GM12878 (cell line): ENCODE measurements around the gene SSH2. TPM values are rescaled to one million over a fixed set of nuclear protein-coding genes. Genes with fewer than 3 reads are reported as not detected.

Source experiments
- ATAC-seq: fragments of 200-7000 bp; cut with Tn5 transposase; 3 replicates; pipeline ENCODE4 v1.9.1; 2020; ENCODE audit warnings: mild to moderate bottlenecking, moderate library complexity
- BruUV-seq: library from RNA; stranded (reverse); fragments of 400-500 nt; replicated peaks from 2 replicates; lab custom pipeline; 2021; lab: Mats Ljungman, UMichigan
- CTCF ChIA-PET: fragments of 300-600 bp; sonication (Branson Sonifier 250); formaldehyde crosslinking; extraction: SDS; loops from one replicate; lab custom pipeline; 2021; ENCODE audit warnings: inconsistent platforms; lab: Yijun Ruan, JAX
- POLR2A ChIA-PET: fragments of 350-600 bp; formaldehyde crosslinking; extraction: SDS; loops from one replicate; lab custom pipeline; 2021; ENCODE audit warnings: inconsistent platforms; lab: Charles Lee
- RAD21 ChIA-PET: fragments of 300-600 bp; sonication (Branson Sonifier 250); formaldehyde crosslinking; loops from one replicate; lab custom pipeline; 2023; ENCODE audit warnings: antibody characterized with exemption; ENCODE audit not compliant: unreplicated experiment; lab: Charles Lee
- SMC1A ChIA-PET: fragments of 300-600 bp; sonication (Branson Sonifier 250); formaldehyde crosslinking; loops from one replicate; lab custom pipeline; 2023; ENCODE audit not compliant: unreplicated experiment, uncharacterized antibody; lab: Charles Lee
- DNase-seq: peaks from one replicate; pipeline ENCODE4 v3.0.0-alpha.2; 2011; ENCODE audit warnings: low read depth, low spot score
- FAIRE-seq: peaks from 3 replicates; lab custom pipeline; 2011; peaks lifted over from hg19 to GRCh38; lab: Jason Lieb, UNC
- H2AFZ ChIP-seq: 2 replicates; pipeline ENCODE4 v1.6.0; 2011; ENCODE audit warnings: low read depth, low read length, control low read depth; ENCODE audit not compliant: control insufficient read depth
- H3K27ac ChIP-seq: 2 replicates; pipeline ENCODE4 v1.5.1; 2011; ENCODE audit warnings: control low read depth; ENCODE audit not compliant: control insufficient read depth, insufficient read depth
- H3K27me3 ChIP-seq, 2 experiments: replicated peaks in 1 of 2; 2 replicates each; pipeline versions ENCODE4 v1.6.0 to v1.6.1; 2011; ENCODE audit warnings: low read length in 1 of 2; ENCODE audit not compliant: control insufficient read depth in 2 of 2, insufficient read depth in 2 of 2
- H3K36me3 ChIP-seq, 2 experiments: 2 replicates each; pipeline ENCODE4 v1.5.1; 2011; ENCODE audit warnings: low read length in 1 of 2; ENCODE audit not compliant: control insufficient read depth in 2 of 2, insufficient read depth in 2 of 2
- H3K4me1 ChIP-seq: 2 replicates; pipeline ENCODE4 v1.6.1; 2011; ENCODE audit warnings: mild to moderate bottlenecking, low read length, moderate library complexity, mixed read lengths; ENCODE audit not compliant: control insufficient read depth, insufficient read depth
- H3K4me2 ChIP-seq: 2 replicates; pipeline ENCODE4 v1.6.0; 2011; ENCODE audit warnings: control low read depth; ENCODE audit not compliant: control insufficient read depth, insufficient read depth
- H3K4me3 ChIP-seq: fragments of 200-600 bp; sonication (generic); 2 replicates; pipeline ENCODE4 v1.5.1; 2016
- H3K79me2 ChIP-seq: 2 replicates; pipeline ENCODE4 v1.6.0; 2011; ENCODE audit warnings: low read length; ENCODE audit not compliant: control insufficient read depth, insufficient read depth
- H3K9ac ChIP-seq: 2 replicates; pipeline ENCODE4 v1.8.0; 2011; ENCODE audit warnings: low read length, control low read depth, mixed read lengths; ENCODE audit not compliant: control insufficient read depth, insufficient read depth
- H3K9me3 ChIP-seq: replicated peaks from 3 replicates; pipeline ENCODE4 v1.5.1; 2011; ENCODE audit warnings: mild to moderate bottlenecking, low read length; ENCODE audit not compliant: control insufficient read depth, insufficient read depth
- H4K20me1 ChIP-seq: 2 replicates; pipeline ENCODE4 v1.6.0; 2011; ENCODE audit not compliant: control insufficient read depth, insufficient read depth
- BACH1 ChIP-seq: fragments of 450-650 bp; IDR thresholded peaks from 2 replicates; pipeline ENCODE4 v1.6.1; 2017; ENCODE audit warnings: mild to moderate bottlenecking, borderline replicate concordance
- FOXK2 ChIP-seq: fragments of 450-650 bp; IDR thresholded peaks from 2 replicates; pipeline ENCODE4 v1.6.1; 2017; ENCODE audit warnings: mild to moderate bottlenecking, moderate library complexity
- HDGF ChIP-seq: fragments of 450-650 bp; IDR thresholded peaks from 2 replicates; pipeline ENCODE4 v1.6.1; 2016; ENCODE audit warnings: antibody characterized with exemption
- NFYA ChIP-seq: IDR thresholded peaks from 2 replicates; pipeline ENCODE4 v1.6.1; 2011; ENCODE audit warnings: low read depth, mild to moderate bottlenecking, low read length, improper control_type of control experiment, borderline replicate concordance
- NR2C1 ChIP-seq: fragments of 450-650 bp; IDR thresholded peaks from 2 replicates; pipeline ENCODE4 v1.6.1; 2017; ENCODE audit warnings: antibody characterized with exemption, mild to moderate bottlenecking, moderate library complexity
- NR2C2 ChIP-seq: IDR thresholded peaks from 2 replicates; pipeline ENCODE4 v1.6.1; 2011; ENCODE audit warnings: borderline replicate concordance, low read depth; ENCODE audit not compliant: control insufficient read depth, insufficient read length
- SIX5 ChIP-seq: IDR thresholded peaks from 2 replicates; pipeline ENCODE4 v1.6.1; 2011; ENCODE audit warnings: mild to moderate bottlenecking, low read depth, low read length, moderate library complexity; ENCODE audit not compliant: severe bottlenecking
- SPI1 ChIP-seq: IDR thresholded peaks from 2 replicates; pipeline ENCODE4 v1.6.1; 2011; ENCODE audit warnings: low read depth, mild to moderate bottlenecking, low read length, moderate library complexity, borderline replicate concordance; ENCODE audit not compliant: insufficient read depth
- YBX1 ChIP-seq: fragments of 450-650 bp; IDR thresholded peaks from 2 replicates; pipeline ENCODE4 v1.6.1; 2016; ENCODE audit warnings: antibody characterized with exemption
- WGBS: methylation state at CpG from one replicate; pipeline ENCODE4 v1.1.6; 2016; ENCODE audit warnings: low lambda C conversion rate; ENCODE audit not compliant: insufficient replicate concordance, insufficient coverage; ENCODE audit errors: missing lambda C conversion rate; 5-methylcytosine and 5-hydroxymethylcytosine counted together
- in situ Hi-C: fragments of 300-500 bp; cut with MboI; formaldehyde crosslinking; loops from 9 replicates; pipeline ENCODE4 v1.14.3; 2018; ENCODE audit warnings: mixed read lengths
- intact Hi-C: fragments of 100-400 bp; cut with micrococcal nuclease; formaldehyde crosslinking; loops from one replicate; pipeline ENCODE4 v1.14.2; 2022; ENCODE audit not compliant: unreplicated experiment
- polyA plus RNA-seq, 11 experiments: library from polyadenylated mRNA; depleted of rRNA in 4 of 11; unstranded in 6 of 11; stranded (reverse) in 5 of 11; fragments of >200 nt; fragmentation: Nextera tagmentation in 4 of 11; fragmentation: Illumina TruSeq in 1 of 11; extraction: Ambion mirVana in 4 of 11; extraction: Trizol in 1 of 11; gene quantifications; 1 replicate in 1 of 11; 2 replicates in 10 of 11; pipeline versions ENCODE4 v1.2.1 to v1.2.3, GENCODE V29; 2011 to 2016; ENCODE audit warnings: inconsistent platforms in 2 of 11, missing spikeins in 2 of 11, low read depth in 1 of 11
- total RNA-seq, 4 experiments: library from RNA; depleted of rRNA in 3 of 4; stranded (reverse); fragments of >200 nt in 3 of 4; fragmentation: Illumina TruSeq in 1 of 4; extraction: Trizol in 1 of 4; gene quantifications; 2 replicates each; pipeline versions ENCODE4 v1.2.1 to v1.2.3, GENCODE V29; 2013 to 2021
- TF ChIP-seq, protein P1 (sequence below): fragments of 450-650 bp; IDR thresholded peaks from 2 replicates; pipeline ENCODE4 v1.6.1; 2018; ENCODE audit warnings: mild to moderate bottlenecking, low read depth, moderate library complexity; ENCODE audit not compliant: partially characterized antibody
- TF ChIP-seq, protein P2 (sequence below): IDR thresholded peaks from 2 replicates; pipeline ENCODE4 v1.6.1; 2011; ENCODE audit warnings: mild to moderate bottlenecking, low read depth, low read length, moderate library complexity; ENCODE audit not compliant: insufficient replicate concordance

SSH2 gene
- total and polyA plus RNA-seq, 10 of the 15 experiments (the other 5 are each of a cell fraction or from before 2014, with no cell fraction given): 9.3 to 65.9 (median 34.0) TPM

DNA sequence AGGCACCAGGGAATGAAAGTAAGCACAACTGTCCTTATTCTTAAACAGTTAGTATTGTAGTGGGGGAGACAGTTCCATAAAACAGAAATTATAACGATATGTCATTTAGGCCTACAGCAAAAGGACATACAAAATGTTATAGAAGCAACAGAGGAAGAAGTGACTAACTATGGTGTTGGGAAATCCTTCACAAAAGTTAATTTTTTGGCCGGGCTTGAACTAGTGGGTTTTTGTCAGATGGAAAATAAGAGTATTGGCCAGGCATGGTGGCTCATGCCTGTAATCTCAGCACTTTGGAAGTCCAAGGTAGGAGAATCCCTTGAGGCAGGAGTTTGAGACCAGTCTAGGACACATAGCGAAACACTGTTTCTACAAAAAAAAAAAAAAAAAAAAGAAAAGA lies 127.8 kb downstream of the SSH2 start:
- Histone ChIP-seq H3K27me3 (no peaks in the 10 kb centered on the region), H2AFZ (no peak overlapping the region), H3K4me2 (no peak overlapping the region), H3K36me3 (no peaks in the 10 kb centered on the region), H3K79me2 (no peaks in the 10 kb centered on the region), H3K27ac (no peak overlapping the region), H3K4me3 (no peak overlapping the region), H4K20me1 (no peaks in the 10 kb centered on the region), H3K4me1 (no peaks in the 10 kb centered on the region), H3K9ac (no peak overlapping the region), H3K9me3 (no peaks in the 10 kb centered on the region)
- no peak for DNase-seq
- intact Hi-C loops (no loop called here), in situ Hi-C loops (loop anchor here (5.0 to 25.0 kb wide), 2 partner anchors 215 to 285 kb away; no protein-coding TSS in a partner anchor)
- BruUV-seq: no TSS peak
- WGBS: 95% methylated on average over 2 of the region's 3 CpGs
- ChIA-PET RAD21 (interaction anchor here (0.7 to 10.0 kb wide), 2 partner anchors 128 to 323 kb away, joined by 4 to 300 read pairs; partner anchors contain the start of gene SSH2), SMC1A (interaction anchor here (0.6 to 4.1 kb wide), 5 partner anchors 8 to 592 kb away, joined by 3 to 60 read pairs (median 4); partner anchors contain the start of gene SSH2), POLR2A (interaction anchor here (0.5 to 0.7 kb wide), 3 partner anchors 60 to 575 kb away, joined by 3 to 5 read pairs (median 3); no protein-coding TSS in a partner anchor), CTCF (interaction anchor here (1.0 to 11.6 kb wide), 3 partner anchors 131 to 219 kb away, joined by 4 to 454 read pairs (median 4); partner anchors contain the start of gene SSH2)
- no peak for TF ChIP-seq NFYA
- TF ChIP-seq, protein P1, sequence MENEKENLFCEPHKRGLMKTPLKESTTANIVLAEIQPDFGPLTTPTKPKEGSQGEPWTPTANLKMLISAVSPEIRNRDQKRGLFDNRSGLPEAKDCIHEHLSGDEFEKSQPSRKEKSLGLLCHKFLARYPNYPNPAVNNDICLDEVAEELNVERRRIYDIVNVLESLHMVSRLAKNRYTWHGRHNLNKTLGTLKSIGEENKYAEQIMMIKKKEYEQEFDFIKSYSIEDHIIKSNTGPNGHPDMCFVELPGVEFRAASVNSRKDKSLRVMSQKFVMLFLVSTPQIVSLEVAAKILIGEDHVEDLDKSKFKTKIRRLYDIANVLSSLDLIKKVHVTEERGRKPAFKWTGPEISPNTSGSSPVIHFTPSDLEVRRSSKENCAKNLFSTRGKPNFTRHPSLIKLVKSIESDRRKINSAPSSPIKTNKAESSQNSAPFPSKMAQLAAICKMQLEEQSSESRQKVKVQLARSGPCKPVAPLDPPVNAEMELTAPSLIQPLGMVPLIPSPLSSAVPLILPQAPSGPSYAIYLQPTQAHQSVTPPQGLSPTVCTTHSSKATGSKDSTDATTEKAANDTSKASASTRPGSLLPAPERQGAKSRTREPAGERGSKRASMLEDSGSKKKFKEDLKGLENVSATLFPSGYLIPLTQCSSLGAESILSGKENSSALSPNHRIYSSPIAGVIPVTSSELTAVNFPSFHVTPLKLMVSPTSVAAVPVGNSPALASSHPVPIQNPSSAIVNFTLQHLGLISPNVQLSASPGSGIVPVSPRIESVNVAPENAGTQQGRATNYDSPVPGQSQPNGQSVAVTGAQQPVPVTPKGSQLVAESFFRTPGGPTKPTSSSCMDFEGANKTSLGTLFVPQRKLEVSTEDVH: no peak
- no peak for TF ChIP-seq SIX5
- TF ChIP-seq NR2C1: no peak
- TF ChIP-seq SPI1: no peak
- TF ChIP-seq HDGF: no peak
- no peak for TF ChIP-seq BACH1
- TF ChIP-seq NR2C2: no peak
- no peak for TF ChIP-seq FOXK2
- TF ChIP-seq, protein P2, sequence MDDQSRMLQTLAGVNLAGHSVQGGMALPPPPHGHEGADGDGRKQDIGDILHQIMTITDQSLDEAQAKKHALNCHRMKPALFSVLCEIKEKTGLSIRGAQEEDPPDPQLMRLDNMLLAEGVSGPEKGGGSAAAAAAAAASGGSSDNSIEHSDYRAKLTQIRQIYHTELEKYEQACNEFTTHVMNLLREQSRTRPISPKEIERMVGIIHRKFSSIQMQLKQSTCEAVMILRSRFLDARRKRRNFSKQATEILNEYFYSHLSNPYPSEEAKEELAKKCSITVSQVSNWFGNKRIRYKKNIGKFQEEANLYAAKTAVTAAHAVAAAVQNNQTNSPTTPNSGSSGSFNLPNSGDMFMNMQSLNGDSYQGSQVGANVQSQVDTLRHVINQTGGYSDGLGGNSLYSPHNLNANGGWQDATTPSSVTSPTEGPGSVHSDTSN: no peak
- no peak for TF ChIP-seq YBX1
- ATAC-seq: no peak
- FAIRE-seq: no peak
